Measurements from ENCODE around the gene HOXB1. TPM values are rescaled to one million over a fixed set of nuclear protein-coding genes. Genes with fewer than 3 reads are reported as not detected.

HOXB1 gene
- total RNA-seq, 1 donor from 2014 or later: not detected

GRCh38 chr17:48567646-48568354 is 37.0 kb upstream of the HOXB1 start:
- Mint-ChIP-seq H3K27me3 (ENCODE audit: unreplicated experiment) (peaks cover 20% of the 10 kb centered on the region), H3K27ac (ENCODE audit: unreplicated experiment) (peak overlapping the region; percentile 67), H3K36me3 (ENCODE audit: low read depth, unreplicated experiment) (peaks cover 6% of the 10 kb centered on the region), H3K4me1 (ENCODE audit: unreplicated experiment) (peaks cover 50% of the 10 kb centered on the region), H3K4me3 (ENCODE audit: unreplicated experiment) (peak overlapping the region; percentile 88), H3K9me3 (ENCODE audit: unreplicated experiment) (no peaks in the 10 kb centered on the region)
- TF ChIP-seq CTCF (IDR thresholded peaks at IDR 0.05; ENCODE audit: unreplicated experiment): no peak
- DNase-seq (ENCODE audit: low spot score): no peak

- peaks cover 53% of the 10 kb centered on the region for H3K4me1 Mint-ChIP-seq (ENCODE audit: unreplicated experiment)
- no peaks in the 10 kb centered on the region for H3K9me3 Mint-ChIP-seq (ENCODE audit: unreplicated experiment)
- DNase-seq (ENCODE audit: low spot score): no peak
- H3K27ac Mint-ChIP-seq (ENCODE audit: unreplicated experiment): no peak overlapping the region
- no peak for TF ChIP-seq CTCF (IDR thresholded peaks at IDR 0.05; ENCODE audit: unreplicated experiment)
- H3K27me3 Mint-ChIP-seq (ENCODE audit: unreplicated experiment): peaks cover 23% of the 10 kb centered on the region
- no peak overlapping the region for H3K4me3 Mint-ChIP-seq (ENCODE audit: unreplicated experiment)
- H3K36me3 Mint-ChIP-seq (ENCODE audit: low read depth, unreplicated experiment): peaks cover 6% of the 10 kb centered on the region
These were observed 36.4 kb upstream of the HOXB1 start for GRCh38 chr17:48567209-48567608.

GRCh38 chr17:48566717-48567116 is 35.9 kb upstream of the HOXB1 start:
- Mint-ChIP-seq H3K27me3 (ENCODE audit: unreplicated experiment) (peaks cover 19% of the 10 kb centered on the region), H3K9me3 (ENCODE audit: unreplicated experiment) (no peaks in the 10 kb centered on the region), H3K36me3 (ENCODE audit: low read depth, unreplicated experiment) (peaks cover 5% of the 10 kb centered on the region), H3K4me3 (ENCODE audit: unreplicated experiment) (no peak overlapping the region), H3K4me1 (ENCODE audit: unreplicated experiment) (peaks cover 52% of the 10 kb centered on the region), H3K27ac (ENCODE audit: unreplicated experiment) (no peak overlapping the region)
- DNase-seq (ENCODE audit: low spot score): no peak
- TF ChIP-seq CTCF (IDR thresholded peaks at IDR 0.05; ENCODE audit: unreplicated experiment): no peak

- peaks cover 52% of the 10 kb centered on the region for H3K4me1 Mint-ChIP-seq (ENCODE audit: unreplicated experiment)
These were observed 35.3 kb upstream of the HOXB1 start for GRCh38 chr17:48565925-48566710.

More at GRCh38 chr17:48565925-48566710, 35.3 kb upstream of the HOXB1 start:
- H3K9me3 Mint-ChIP-seq (ENCODE audit: unreplicated experiment): no peaks in the 10 kb centered on the region
- no peak for TF ChIP-seq CTCF (IDR thresholded peaks at IDR 0.05; ENCODE audit: unreplicated experiment)
- H3K27me3 Mint-ChIP-seq (ENCODE audit: unreplicated experiment): peaks cover 19% of the 10 kb centered on the region
- no peak for DNase-seq (ENCODE audit: low spot score)
- H3K27ac Mint-ChIP-seq (ENCODE audit: unreplicated experiment): no peak overlapping the region
- peaks cover 5% of the 10 kb centered on the region for H3K36me3 Mint-ChIP-seq (ENCODE audit: low read depth, unreplicated experiment)
- H3K4me3 Mint-ChIP-seq (ENCODE audit: unreplicated experiment): no peak overlapping the region
